Cardiac muscle cell (in vitro differentiated cells and primary cell): ENCODE measurements around the gene L3MBTL4. TPM values are rescaled to one million over a fixed set of nuclear protein-coding genes. Genes with fewer than 3 reads are reported as not detected.

ENCODE experiments used
- DNase-seq, 2 donors: peaks; one replicate each; pipeline versions ENCODE4 v3.0.0 to v3.0.0-alpha.2; 2010 to 2017; ENCODE audit warnings: low read depth in 1 of 2, low spot score in 1 of 2
- H3K27ac ChIP-seq: fragments of 200-600 bp; sonication (generic); 2 replicates; pipeline ENCODE4 v1.5.1; 2016
- H3K27me3 ChIP-seq: fragments of 200-600 bp; sonication (generic); 2 replicates; pipeline ENCODE4 v1.6.0; 2016; ENCODE audit warnings: control low read depth
- H3K36me3 ChIP-seq: fragments of 200-600 bp; sonication (generic); 2 replicates; pipeline ENCODE4 v1.5.1; 2016; ENCODE audit warnings: control low read depth
- H3K4me1 ChIP-seq: fragments of 200-600 bp; sonication (generic); 2 replicates; pipeline ENCODE4 v1.8.1; 2017; ENCODE audit warnings: low read depth, mild to moderate bottlenecking, mixed run types
- H3K4me3 ChIP-seq: fragments of 200-600 bp; sonication (generic); 2 replicates; pipeline ENCODE4 v1.5.1; 2016; ENCODE audit warnings: mild to moderate bottlenecking
- H3K9me3 ChIP-seq: fragments of 200-600 bp; sonication (generic); 2 replicates; pipeline ENCODE4 v1.5.1; 2017; ENCODE audit warnings: low read depth, mild to moderate bottlenecking, control low read depth
- CTCF ChIP-seq: IDR thresholded peaks from 2 replicates; pipeline ENCODE4 v1.5.1; 2012; ENCODE audit warnings: low read depth, mild to moderate bottlenecking, low read length
- polyA plus RNA-seq: library from polyadenylated mRNA; unstranded; fragments of >200 nt; fragmentation: Nextera tagmentation; extraction: Ambion mirVana; gene quantifications from 2 replicates; pipeline ENCODE4 v1.2.1, GENCODE V29; 2016
- total RNA-seq: library from RNA; depleted of rRNA; stranded (reverse); fragments of >200 nt; gene quantifications from 2 replicates; pipeline ENCODE4 v1.2.3, GENCODE V29; 2016

Gene L3MBTL4
- total and polyA plus RNA-seq, 2 experiments from 2014 or later, result 4.4 to 7.7 TPM

DNA sequence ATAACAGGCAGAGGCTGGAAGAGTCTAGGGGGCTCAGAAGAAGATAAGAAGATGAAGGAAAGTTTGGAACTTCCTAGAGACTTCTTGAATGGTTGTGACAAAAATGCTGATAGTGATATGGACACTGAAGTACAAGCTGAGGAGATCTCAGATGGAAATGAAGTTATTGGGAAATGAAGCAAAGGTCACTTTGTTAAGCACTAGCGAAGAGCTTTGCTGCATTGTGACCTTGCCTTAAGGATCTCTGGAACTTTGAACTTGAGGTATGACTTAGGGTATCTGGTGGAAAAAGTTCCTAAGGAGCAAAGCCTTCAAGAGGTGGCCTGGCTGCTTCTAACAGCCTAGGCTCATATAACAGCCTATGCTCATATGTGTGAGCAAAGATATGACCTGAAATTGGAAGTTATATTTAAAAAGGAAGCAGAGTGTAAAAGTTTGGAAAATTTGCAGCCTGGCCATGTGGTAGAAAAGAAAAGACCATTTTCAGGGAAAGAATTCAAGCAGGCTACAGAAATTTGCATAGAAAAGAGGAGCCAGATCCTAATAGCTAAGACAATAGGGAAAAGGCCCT lies 91.3 kb downstream of the L3MBTL4 start:
- no peaks in the 10 kb centered on the region for H3K9me3 ChIP-seq
- no peak for TF ChIP-seq CTCF

DNA sequence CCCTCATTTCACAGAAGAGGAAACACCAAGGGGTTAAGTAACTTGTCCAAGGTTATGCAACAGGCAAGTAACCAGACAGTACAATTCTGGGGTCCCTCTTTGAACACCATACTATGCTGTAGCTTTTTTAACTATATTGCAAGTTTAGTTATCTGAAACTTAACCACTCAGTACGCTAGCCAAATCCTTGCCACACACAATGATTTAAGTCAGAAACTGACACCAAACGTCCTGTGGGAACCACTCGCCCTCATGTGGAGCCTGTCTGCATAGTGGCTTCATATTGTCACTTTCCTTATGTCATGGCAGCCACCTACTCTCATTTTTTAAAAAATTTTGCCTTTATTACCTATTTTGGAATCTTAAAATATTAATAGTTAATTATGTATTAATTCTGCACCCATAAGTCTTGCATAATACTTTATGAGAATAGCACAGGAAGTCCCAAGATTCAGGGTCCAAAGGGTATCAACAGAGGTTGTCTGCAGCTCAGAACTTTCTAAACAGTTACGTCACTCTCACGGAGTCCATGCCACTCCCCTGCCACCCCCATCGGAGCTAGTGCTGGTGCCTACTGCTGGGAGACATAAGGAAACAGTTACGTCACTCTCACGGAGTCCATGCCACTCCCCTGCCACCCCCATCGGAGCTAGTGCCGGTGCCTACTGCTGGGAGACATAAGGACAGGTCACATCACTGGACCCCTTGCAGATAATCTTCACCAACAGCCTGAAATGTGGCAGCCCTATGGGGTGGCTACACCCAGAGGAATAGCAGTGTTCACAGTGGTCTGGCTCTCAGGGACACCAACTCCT lies 99.0 kb downstream of the L3MBTL4 start:
- no peaks in the 10 kb centered on the region for H3K27me3 ChIP-seq
- H3K4me1 ChIP-seq, result no peaks in the 10 kb centered on the region
- TF ChIP-seq CTCF, result no peak
- H3K36me3 ChIP-seq, result no peaks in the 10 kb centered on the region
- H3K9me3 ChIP-seq, result no peaks in the 10 kb centered on the region
- H3K4me3 ChIP-seq, result no peak overlapping the region
- no peak overlapping the region for H3K27ac ChIP-seq
- no peak for DNase-seq

More for the DNA sequence above, 91.3 kb downstream of the L3MBTL4 start:
- no peak overlapping the region for H3K27ac ChIP-seq
- no peaks in the 10 kb centered on the region for H3K27me3 ChIP-seq
- H3K4me1 ChIP-seq, result no peaks in the 10 kb centered on the region
- no peak for DNase-seq
- no peak overlapping the region for H3K4me3 ChIP-seq
- no peaks in the 10 kb centered on the region for H3K36me3 ChIP-seq

DNA sequence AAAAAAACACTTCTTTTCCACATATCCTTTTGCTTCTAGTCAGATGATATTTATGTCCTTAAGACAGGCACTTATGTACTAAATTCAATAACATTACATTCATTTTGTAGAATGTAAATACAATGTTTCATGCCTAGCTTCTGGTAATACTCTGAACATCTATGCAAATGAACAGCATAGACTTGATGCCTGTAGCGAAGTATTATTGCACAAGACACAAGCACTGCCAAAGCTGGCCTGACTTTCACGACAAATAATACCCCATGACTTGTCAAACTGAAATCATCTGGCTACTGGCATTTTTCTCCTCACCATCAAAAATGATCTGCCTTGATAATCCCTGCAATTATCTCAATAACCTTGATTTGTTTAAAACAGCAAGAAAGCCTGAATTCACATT lies 101.3 kb downstream of the L3MBTL4 start:
- Histone ChIP-seq H3K9me3 (no peaks in the 10 kb centered on the region), H3K27ac (no peak overlapping the region), H3K36me3 (no peaks in the 10 kb centered on the region), H3K4me1 (no peaks in the 10 kb centered on the region), H3K4me3 (no peak overlapping the region), H3K27me3 (no peaks in the 10 kb centered on the region)
- DNase-seq, result no peak
- no peak for TF ChIP-seq CTCF

- H3K36me3 ChIP-seq, result no peaks in the 10 kb centered on the region
- H3K9me3 ChIP-seq, result no peaks in the 10 kb centered on the region
- no peak for DNase-seq
- no peak for TF ChIP-seq CTCF
- H3K27me3 ChIP-seq, result no peaks in the 10 kb centered on the region
- H3K27ac ChIP-seq, result no peak overlapping the region
- H3K4me3 ChIP-seq, result no peak overlapping the region
- no peaks in the 10 kb centered on the region for H3K4me1 ChIP-seq
These were observed 103.1 kb downstream of the L3MBTL4 start for GRCh38 chr18:6311456-6312215.

GRCh38 chr18:6310714-6311113 lies 104.0 kb downstream of the L3MBTL4 start:
- Histone ChIP-seq H3K27me3 (no peaks in the 10 kb centered on the region), H3K4me3 (no peak overlapping the region), H3K36me3 (no peaks in the 10 kb centered on the region), H3K9me3 (no peaks in the 10 kb centered on the region), H3K27ac (no peak overlapping the region), H3K4me1 (peaks cover 4% of the 10 kb centered on the region)
- DNase-seq, result no peak
- no peak for TF ChIP-seq CTCF
